Measurements from ENCODE around the gene UQCC3.

DNA sequence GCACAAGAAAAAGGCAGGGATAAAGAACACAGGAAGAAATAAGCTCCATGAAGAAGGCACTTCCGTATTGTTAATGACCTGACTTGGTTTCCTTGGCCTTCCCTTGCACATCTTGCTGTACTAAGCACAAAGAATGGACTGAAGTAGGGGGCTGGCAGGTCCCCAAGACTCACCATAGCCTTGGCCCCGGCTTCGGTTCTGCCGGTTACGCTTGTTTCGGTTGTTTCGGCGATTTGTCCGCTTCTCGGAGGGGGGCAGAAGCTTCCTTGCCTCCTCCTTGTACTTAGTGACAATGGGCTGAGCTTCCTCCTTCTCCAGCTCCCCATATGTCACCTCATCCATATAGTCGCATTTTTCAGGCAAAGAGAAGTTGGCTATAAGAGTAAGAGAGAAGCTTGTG, 45.3 kb downstream of the UQCC3 start:
- TF ChIP-seq CTCF (IDR thresholded peaks at IDR 0.05) (no peak), POLR2A (IDR thresholded peaks at IDR 0.05) (no peak), EP300 (IDR thresholded peaks at IDR 0.05) (no peak)
